NCI-H345 treated with DMSO at 0.1 percent for 48 hours (cell line): ENCODE data around the gene C10orf88.

Source experiments
- DNase-seq: peaks from one replicate; lab custom pipeline; 2025; ENCODE audit not compliant: unreplicated experiment; lab: John Stamatoyannopoulos, UW

C10orf88 gene, protein sequence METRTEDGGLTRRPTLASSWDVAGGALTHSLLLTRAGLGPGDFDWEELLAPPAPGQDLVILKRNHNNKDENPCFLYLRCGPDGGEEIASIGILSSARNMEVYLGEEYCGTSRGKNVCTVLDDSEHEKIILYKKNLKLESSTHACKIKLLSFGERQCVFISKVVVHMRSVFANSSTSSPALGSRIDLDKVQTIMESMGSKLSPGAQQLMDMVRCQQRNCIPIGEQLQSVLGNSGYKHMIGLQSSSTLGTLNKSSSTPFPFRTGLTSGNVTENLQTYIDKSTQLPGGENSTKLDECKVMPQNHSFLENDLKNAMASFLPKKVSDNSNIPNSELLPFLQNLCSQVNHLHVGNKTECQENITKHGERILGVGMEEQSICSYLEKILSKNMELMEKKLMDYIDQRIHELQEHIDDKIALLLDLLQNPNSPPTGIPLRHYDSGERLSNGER

GRCh38 chr10:122953902-122954730 is at the start of gene C10orf88:
Gene C10orf88 (minus strand): TSS chr10:122954227. CDS start chr10:122954178, 49 bp downstream.
- DNase-seq, result peak; percentile 92

DNA sequence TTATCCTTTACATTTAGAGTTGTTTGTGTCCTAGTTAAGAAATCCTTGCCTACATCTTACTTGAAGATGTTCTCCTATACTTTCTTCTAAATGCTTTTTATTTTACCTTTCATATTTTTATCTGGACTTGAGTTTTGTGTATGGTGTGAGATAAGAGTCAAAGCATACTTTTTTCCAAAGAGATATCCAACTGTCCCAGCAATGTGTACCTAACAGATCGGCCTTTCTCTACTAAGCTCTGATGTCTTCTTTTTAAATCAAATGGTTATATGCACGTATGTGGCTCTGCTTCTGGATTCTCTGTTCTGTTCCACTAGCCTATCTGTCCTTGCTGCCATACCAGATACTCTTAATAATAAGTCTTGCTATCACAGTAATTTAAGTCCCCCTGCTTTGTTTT is 47.3 kb upstream of the C10orf88 start:
- no peak for DNase-seq

DNA sequence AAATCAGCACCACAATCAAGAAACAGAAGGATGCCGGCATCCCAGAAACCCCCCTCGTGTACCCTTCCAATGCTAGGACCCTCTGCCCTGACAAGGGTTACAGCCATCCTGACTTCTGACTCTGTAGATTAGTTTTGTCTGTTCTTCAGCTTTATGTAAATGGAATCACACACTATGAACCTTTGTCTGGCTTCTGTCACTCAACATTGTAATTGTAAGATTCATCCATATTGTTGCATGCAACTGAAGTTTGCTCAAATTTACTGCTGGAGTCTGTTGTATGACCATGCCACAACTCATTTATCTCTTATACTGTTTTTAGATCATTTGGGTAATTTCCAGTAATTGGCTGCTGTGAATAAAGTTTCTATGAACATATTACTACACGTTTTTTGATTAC is 46.1 kb upstream of the C10orf88 start:
- DNase-seq, result no peak

DNA sequence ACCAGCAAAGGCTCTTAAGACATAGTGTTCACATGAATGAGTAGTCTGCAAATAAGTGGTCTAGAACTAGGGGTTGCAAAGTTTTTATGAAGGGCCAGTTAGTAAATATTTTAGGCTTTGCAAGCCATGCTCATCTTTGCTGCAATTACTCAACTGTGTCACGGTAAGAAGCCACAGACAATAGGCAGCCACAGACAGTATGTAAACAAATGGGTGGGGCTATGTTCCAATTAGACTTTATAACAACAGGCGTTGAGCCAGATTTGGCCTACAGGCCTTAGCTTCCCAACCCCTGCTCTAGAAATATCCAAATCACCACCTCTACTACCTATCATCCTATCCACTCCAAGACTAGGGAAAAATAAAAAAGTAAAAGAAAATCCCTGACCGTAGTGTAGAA is 45.3 kb upstream of the C10orf88 start:
- no peak for DNase-seq

DNA sequence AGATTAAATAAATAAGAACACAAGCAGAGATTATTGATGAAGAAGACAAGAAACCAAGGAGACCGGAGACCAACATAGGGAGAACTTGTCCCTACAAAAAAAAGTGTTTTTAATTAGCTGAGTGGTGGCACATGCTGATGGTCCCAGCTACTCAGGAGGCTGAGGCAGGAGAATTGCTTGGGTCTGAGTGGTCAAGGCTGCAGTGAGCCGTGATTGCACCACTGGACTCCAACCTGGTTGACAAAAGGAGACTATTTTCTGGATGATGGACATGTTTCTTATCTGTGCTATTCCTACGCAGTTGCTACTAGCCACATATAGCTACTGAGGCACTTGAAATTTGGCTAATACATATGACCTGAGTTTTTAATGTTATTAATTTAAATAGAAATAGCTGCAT is 44.9 kb upstream of the C10orf88 start:
- DNase-seq, result no peak

- DNase-seq, result no peak
Observed at GRCh38 chr10:122998360-122998917, 44.4 kb upstream of the C10orf88 start.

- no peak for DNase-seq
Observed at GRCh38 chr10:122997864-122998263, 43.8 kb upstream of the C10orf88 start.

GRCh38 chr10:122995936-122996335 is 41.9 kb upstream of the C10orf88 start:
- no peak for DNase-seq

- no peak for DNase-seq
Observed at GRCh38 chr10:122993797-122994336, 39.8 kb upstream of the C10orf88 start.

DNA sequence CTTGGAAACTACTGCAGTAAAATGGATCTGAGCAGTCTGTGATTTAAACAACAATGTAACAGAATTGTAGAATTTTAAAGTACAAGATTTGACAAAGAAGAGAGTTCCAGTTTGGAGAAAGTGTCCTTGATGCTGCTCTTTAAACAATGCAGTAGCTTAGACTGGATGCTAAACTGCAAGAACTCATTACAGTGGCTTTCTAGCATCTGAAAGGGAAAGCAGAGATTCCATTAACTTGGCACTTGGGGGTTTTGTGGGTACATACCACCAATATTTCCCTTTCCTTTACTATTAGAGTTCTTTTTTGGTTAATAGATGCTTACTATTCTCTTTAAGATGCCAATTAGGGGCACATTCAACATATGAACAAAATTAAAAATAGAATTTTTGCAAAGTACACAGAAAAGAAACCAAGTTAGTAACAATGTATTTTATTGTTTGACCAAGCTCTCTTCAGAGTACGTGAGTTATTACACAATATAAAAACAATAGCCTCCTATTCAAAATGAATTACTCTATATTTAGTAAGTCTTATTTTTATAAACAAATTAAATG is 38.1 kb upstream of the C10orf88 start:
- DNase-seq, result no peak

DNA sequence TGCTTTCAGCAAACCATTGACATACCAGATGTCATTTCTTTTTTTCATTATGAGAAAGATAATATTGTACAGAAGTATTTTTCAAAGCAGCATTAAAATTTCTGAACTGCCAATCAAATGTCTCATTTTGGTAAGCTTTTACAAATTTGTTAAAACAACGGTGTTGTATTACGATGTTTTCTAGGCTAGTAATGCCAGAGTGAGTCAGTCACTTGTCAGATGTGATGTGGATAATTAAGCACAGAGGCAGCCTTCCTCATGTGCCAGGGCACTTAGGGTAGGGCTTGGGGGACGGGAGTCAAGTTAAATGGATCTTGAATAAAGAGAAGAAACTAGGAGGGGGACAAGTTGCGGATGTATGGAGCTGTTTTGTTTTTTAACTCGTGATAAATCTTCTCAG is 36.3 kb upstream of the C10orf88 start:
- DNase-seq, result no peak

DNA sequence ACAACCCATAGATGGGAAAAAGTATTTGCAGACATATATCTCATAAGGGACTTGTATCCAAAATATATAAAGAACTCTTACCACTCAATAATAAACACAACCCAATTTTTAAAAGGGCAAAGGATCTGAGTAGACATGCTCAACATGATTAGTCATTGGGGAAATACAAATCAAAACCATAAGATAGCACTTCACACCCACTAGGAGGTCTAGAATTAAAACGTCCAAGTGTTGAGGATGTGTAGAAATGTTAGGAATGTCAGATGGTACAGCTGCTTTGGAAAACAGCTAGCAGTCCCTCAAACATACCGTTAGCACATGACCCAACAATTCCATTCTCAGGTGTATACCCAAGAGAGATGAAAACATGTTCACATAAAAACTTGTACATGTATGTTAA is 34.5 kb upstream of the C10orf88 start:
- no peak for DNase-seq

GRCh38 chr10:122986335-122986734 is 32.3 kb upstream of the C10orf88 start:
- no peak for DNase-seq

DNA sequence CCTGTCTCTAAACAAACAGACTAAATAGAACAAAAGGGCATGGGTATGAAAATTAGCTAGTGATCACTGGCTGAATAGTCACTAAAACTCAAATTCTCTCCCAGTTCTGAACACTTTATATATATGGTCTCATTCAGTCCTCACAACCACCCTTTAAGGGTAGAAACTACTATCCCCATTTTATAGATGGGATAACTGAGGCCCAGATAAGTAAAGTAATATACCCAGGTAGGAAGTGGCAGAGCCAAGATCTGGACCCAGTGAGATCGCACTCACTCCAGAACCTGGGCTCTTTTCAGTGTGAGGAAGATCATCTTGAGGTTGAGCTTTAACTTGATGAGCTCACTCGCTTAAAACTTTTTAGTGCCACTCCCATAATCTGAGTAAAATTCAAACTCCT is 30.7 kb upstream of the C10orf88 start:
- DNase-seq, result no peak

GRCh38 chr10:122983898-122984297 is 29.9 kb upstream of the C10orf88 start:
- no peak for DNase-seq

GRCh38 chr10:122981066-122981464 is 27.0 kb upstream of the C10orf88 start:
- DNase-seq, result no peak

DNA sequence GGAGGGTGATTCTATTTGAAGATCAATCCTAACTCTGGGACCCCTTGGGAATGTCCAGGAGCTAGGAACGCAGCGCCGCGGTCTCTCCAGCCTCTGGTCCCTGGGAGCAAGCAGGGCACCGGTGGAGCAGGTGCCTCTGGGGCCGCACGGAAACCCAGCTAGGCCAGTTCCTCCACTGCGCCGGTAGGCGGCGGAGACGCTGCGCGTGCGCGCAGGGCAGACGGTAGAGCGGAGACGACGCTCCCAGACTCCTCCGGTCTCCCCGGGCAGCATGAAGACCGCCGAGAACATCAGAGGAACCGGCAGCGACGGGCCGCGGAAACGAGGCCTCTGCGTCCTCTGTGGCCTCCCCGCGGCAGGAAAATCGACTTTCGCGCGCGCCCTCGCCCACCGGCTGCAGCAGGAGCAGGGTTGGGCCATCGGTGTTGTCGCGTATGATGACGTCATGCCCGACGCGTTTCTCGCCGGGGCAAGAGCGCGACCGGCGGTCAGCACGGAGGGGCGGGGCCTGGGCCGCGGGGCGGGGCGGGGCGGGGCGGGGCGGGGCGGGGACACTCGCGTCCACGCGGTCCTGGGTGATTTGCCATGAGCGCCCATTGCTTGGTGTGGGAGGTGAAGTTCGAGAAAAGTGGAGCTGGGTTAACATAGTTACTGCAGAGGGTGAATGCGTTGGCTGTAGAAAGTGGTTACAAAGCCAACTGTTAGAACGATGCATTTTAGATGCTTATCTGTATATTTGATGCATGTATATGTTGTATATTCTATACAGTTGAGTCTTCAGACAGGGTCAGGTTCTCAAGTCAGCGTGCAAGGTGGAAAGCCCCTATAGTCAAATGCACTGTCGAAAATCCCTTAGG is 26.4 kb upstream of the C10orf88 start, which contains the start of gene PSTK:
TSS of gene PSTK (plus strand) at position 193 of the 857 bp plus-strand sequence. CDS start at position 272, 79 bp downstream.
- peak; percentile 80 for DNase-seq

GRCh38 chr10:122974543-122975064 is 20.6 kb upstream of the C10orf88 start:
- no peak for DNase-seq

DNA sequence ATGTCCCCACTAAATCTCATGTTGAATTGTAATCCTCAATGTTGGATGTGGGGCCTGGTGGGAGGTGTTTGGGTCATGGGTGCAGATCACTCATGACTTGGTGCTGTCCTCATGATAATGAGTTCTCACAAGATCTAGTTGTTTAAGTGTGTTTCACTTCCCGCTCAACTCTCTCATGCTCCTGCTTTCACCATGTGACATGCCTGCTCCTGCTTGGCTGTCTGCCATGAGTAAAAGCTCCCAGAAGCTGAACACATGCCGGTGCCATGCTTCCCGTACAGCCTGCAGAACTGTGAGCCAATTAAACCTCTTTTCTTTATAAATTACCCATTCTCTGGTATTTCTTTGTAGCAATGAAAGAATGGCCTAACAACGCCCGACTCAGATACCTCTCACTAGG is 20.0 kb upstream of the C10orf88 start:
- no peak for DNase-seq

- no peak for DNase-seq
Observed at GRCh38 chr10:122968698-122969097, 14.7 kb upstream of the C10orf88 start.
